A673 (cell line): ENCODE measurements around the gene ADGRG1.

Experiments used
- EZH2 ChIP-seq: fragments of 200-600 bp; sonication (generic); IDR thresholded peaks from 2 replicates; pipeline ENCODE4 v1.6.1; 2017; ENCODE audit warnings: borderline replicate concordance, low read depth, mild to moderate bottlenecking, mixed read lengths, antibody characterized with exemption, low read length; ENCODE audit not compliant: poor library complexity, severe bottlenecking
- TF ChIP-seq, protein P1 (sequence below): fragments of 300-800, 200-600 bp; sonication (generic); conservative IDR thresholded peaks from 2 replicates; pipeline ENCODE4 v1.5.1; 2017; ENCODE audit warnings: low read depth, mild to moderate bottlenecking, antibody characterized with exemption, low read length, moderate library complexity, mixed read lengths

- TF ChIP-seq, protein P1, sequence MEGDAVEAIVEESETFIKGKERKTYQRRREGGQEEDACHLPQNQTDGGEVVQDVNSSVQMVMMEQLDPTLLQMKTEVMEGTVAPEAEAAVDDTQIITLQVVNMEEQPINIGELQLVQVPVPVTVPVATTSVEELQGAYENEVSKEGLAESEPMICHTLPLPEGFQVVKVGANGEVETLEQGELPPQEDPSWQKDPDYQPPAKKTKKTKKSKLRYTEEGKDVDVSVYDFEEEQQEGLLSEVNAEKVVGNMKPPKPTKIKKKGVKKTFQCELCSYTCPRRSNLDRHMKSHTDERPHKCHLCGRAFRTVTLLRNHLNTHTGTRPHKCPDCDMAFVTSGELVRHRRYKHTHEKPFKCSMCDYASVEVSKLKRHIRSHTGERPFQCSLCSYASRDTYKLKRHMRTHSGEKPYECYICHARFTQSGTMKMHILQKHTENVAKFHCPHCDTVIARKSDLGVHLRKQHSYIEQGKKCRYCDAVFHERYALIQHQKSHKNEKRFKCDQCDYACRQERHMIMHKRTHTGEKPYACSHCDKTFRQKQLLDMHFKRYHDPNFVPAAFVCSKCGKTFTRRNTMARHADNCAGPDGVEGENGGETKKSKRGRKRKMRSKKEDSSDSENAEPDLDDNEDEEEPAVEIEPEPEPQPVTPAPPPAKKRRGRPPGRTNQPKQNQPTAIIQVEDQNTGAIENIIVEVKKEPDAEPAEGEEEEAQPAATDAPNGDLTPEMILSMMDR, result no peak
- TF ChIP-seq EZH2, result no peak
Observed at GRCh38 chr16:57626420-57627170, 1.8 kb upstream of the ADGRG1 start.
